GM19099 (cell line): ENCODE data around the gene TSPYL6.

Source experiments
- POLR2A ChIP-seq: IDR thresholded peaks from 3 replicates; pipeline ENCODE4 v1.6.1; 2011; ENCODE audit warnings: low read depth; ENCODE audit not compliant: insufficient read length; ENCODE audit errors: extremely low read depth

TSPYL6 gene

GRCh38 chr2:54262015-54262765, 6.2 kb upstream of the TSPYL6 start:
- TF ChIP-seq POLR2A: no peak

- no peak for TF ChIP-seq POLR2A
Measured at GRCh38 chr2:54261537-54261936, 5.5 kb upstream of the TSPYL6 start.

- TF ChIP-seq POLR2A: no peak
Measured at GRCh38 chr2:54260241-54260595, 4.2 kb upstream of the TSPYL6 start.

GRCh38 chr2:54259413-54260240, 3.6 kb upstream of the TSPYL6 start:
- TF ChIP-seq POLR2A: no peak

GRCh38 chr2:54258166-54258565, 2.1 kb upstream of the TSPYL6 start:
- no peak for TF ChIP-seq POLR2A

- no peak for TF ChIP-seq POLR2A
Measured at GRCh38 chr2:54255230-54256090, 569 bp downstream of the TSPYL6 start.

- TF ChIP-seq POLR2A: no peak
Measured at GRCh38 chr2:54254180-54254579, 1.8 kb downstream of the TSPYL6 start.

- TF ChIP-seq POLR2A: no peak
Measured at GRCh38 chr2:54249629-54250028, 6.4 kb downstream of the TSPYL6 start.

- TF ChIP-seq POLR2A: no peak
Measured at GRCh38 chr2:54247115-54247514, 8.9 kb downstream of the TSPYL6 start.

GRCh38 chr2:54240515-54241469, 15.2 kb downstream of the TSPYL6 start:
- no peak for TF ChIP-seq POLR2A

GRCh38 chr2:54239427-54239826, 16.6 kb downstream of the TSPYL6 start:
- TF ChIP-seq POLR2A: no peak

GRCh38 chr2:54237428-54237827, 18.6 kb downstream of the TSPYL6 start:
- TF ChIP-seq POLR2A: no peak

- TF ChIP-seq POLR2A: no peak
Measured at GRCh38 chr2:54233832-54234649, 22.0 kb downstream of the TSPYL6 start.

GRCh38 chr2:54228945-54229344, 27.1 kb downstream of the TSPYL6 start:
- TF ChIP-seq POLR2A: no peak

GRCh38 chr2:54227798-54228197, 28.2 kb downstream of the TSPYL6 start:
- no peak for TF ChIP-seq POLR2A
